HG03064 (cell line): ENCODE data around the gene FAT1.
"Not testable (repeated sequence)": the region's sequence is repeated elsewhere in the genome, so short reads cannot be mapped to it uniquely, and the experiment has no call there.

Experiments
- ATAC-seq: cut with Tn5 transposase; IDR thresholded peaks from one replicate; pipeline ENCODE4 v1.9.1; 2021; ENCODE audit warnings: low read depth; ENCODE audit not compliant: unreplicated experiment

FAT1 gene

DNA sequence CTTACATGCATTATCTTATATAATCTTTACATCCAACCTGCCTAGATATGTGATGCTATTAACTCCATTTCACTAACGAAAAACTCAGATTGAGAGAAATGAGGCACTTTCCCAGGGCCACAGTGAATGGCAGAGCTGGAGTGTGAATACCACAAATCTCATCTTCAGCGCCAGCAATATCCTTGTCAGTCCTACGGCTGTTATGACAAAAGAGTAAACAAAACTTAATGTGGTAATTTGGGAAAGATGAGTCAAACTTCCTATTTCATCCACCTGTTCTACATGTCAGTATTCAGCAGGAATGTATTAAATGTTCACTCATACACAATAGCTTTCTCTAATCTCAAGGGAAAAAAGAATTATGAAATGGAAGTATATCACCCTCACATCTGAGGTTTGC, 56.9 kb downstream of the FAT1 start:
- ATAC-seq = no peak

DNA sequence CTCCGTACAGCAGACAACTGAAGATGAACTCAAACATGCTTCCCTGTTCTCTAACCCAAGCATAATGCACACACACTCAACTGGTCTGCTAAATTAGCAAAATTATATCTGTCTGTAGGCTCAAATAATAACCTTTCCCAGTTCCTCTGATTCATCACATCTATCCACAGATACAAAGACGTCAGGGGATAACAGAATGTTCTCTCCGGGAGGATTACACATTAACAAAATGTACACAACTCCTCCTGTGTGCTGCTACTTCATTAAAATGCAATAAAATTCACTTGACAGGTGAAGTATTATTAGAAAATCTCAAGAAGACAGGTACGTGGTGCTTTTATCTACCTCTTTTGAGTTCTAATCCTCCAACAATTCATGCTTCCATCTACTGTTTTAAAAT, 57.4 kb downstream of the FAT1 start:
- ATAC-seq = no peak

DNA sequence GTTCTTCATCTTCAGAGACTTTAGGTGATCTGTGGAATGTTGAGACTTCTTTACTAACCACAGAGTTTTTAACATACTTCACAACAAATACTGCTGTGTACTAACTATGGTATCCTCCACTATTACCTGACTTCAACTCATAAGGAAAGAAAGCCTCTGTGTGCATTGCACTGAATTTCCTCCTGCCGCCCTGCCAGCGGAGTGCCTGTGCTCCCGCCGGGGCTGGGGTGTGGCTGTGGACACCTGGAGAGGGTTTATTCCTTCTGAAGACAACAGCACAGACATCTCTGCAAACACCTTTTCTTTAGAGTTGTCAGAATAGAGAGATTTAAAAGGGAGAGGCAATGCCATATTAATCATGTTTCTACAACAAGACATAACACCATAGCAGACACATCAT, 63.3 kb downstream of the FAT1 start:
- no peak for ATAC-seq

DNA sequence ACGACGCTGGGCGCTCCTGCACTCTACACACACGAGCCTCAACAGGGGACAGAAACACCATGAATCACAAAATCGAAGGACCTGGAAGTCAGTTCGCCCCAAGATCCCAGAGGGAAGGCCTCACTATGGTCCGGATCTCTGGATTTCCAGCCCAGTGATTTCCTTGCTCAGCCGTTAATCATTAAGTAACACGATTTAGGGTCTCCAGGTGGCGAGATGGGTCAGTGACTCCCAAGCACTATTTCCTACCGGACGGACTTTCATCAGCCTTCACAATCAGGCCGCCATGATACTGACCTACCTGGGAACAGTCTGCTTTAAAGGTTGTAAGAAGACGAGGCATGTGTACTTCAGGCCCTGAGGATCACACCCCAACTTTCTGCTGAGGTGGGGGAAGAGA, 63.7 kb downstream of the FAT1 start:
- no peak for ATAC-seq

DNA sequence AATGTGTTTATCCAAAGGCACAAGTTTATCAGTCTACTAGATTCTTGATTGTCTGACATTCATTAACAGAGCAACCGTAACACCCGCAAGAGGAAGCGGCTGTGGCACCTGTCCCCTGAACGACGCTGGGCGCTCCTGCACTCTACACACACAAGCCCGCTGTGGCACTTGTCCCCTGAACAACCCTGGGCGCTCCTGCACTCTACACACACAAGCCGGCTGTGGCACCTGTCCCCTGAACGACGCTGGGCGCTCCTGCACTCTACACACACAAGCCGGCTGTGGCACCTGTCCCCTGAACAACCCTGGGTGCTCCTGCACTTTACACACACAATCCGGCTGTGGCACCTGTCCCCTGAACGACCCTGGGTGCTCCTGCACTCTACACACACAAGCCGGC, 64.2 kb downstream of the FAT1 start:
- ATAC-seq = not testable (repeated sequence)

DNA sequence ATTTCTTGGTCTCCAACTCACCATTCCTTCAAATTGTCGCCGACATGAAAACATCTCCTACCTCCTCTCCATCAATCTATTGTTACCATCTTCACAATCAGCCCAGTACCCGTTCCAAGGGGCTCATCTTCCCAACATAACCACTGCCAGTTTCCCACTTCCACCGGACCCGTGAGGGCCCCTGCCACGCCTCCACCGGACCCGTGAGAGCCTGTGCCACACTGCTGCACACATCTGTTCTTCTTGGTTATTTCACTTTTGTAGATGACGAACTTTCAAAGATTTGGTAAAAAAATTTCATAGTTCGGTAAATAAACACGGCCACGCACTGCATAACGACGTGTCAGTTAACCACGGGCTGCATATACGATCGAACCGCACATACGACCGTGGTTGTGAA, 65.0 kb downstream of the FAT1 start:
- no peak for ATAC-seq

DNA sequence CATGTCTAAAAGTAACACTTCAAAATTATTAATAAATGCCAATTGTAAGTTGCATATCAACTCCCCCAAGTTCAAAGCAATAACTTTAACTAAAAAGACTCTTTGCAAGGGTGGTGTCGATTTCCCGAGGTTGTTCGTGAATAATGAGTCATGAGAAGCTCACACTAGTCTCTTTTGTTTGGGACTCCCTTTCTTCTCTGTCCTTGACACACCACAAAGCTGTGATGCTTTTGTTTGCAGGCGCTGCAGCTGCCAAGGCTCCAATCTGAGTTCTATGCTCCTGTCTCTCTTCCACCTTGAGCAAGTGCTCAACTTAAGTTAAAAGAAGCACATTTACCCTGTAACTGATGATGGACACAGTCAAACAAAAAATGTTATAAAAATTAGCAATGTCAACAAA, 65.9 kb downstream of the FAT1 start:
- no peak for ATAC-seq

DNA sequence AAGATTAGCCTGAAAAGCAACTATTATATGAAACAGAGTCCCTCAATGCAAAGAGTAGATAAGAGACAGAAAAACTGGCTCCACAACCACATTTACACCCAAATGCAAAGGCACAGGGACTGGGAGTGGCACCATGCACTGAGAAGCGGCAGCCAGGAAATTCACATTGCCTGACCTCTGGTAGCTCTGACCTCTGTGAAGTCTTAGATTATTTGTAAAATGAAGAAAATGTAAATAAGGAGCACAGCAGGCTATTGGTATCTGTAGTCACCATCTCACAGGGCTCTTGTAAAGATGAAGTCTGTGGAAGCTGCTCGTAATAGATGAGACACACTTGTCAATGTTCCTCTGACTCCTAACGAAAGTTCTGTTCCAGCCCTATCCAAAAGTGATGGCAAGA, 69.7 kb downstream of the FAT1 start:
- ATAC-seq = no peak

DNA sequence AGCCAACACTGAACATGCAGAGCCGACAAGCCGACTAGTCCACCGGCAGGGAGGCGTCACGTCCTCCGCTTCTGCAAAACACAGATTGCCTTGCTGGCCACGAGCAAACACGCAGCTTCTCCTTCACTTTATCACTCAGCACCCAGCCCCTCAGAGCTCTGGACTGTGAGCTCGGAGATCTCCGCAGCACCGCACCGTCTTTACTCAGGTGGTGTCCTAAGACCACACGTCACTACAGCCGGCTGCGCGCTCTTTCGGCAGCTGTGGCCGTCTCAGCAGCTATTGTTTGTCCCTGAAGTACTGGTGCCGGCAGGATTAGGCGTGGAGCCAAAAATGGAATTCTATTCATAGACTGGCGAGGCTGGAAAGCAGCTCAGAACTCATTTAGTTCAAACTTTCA, 72.0 kb downstream of the FAT1 start:
- ATAC-seq = no peak

DNA sequence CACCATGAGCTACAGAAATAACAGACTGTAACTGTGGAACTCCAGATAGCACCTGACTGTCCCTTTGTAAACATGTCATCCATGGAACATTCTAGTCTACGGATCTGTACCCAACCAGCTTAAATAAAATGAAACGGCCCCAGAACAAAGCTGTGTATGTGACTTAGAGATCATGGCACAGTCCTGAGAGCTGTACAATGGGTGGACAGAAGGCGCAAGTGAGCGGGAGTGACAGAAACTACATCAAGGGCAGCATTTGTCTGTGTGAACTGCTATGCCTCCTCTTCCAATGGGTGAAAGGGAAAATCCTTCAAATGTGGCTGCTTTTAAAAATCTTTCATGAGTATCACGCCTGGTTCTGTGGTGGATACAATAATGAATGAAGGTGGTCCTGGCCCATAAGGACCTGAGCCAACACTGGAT, 72.5 kb downstream of the FAT1 start:
- ATAC-seq = no peak

DNA sequence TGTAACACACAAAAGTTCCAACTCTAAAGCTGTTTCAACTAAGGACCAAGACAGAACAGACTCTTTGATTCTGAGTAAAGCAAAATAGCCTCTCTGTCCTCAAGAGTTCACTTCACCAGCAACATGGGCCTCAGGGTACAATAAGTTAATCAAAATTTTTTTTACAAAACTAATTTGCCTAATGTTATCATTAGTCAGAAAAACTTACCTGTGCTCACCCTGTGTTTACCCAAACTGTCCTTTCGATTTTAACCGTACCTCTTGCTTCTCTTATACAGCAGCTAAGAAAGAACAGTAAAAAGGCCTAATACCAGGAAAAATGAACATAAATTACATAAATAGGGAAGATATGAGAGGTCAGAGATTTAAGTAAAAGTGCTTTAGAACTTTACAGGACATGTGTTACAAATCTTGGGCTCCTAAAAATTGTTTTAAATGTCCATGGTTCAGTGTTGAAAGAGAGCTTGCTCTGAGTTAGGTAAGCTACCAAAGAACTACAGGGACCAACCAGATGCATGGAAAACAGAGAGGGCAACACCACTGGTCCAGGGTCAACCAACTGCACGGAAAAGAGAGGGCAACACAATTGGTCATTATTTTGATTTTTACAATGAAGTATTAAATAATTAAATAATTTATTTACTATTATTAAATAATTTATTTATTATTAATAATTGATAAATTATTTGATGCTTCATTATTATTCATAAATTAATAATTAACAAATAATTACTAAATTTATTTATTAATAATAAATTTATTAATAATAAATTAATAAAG, 73.1 kb downstream of the FAT1 start:
- ATAC-seq = no peak

DNA sequence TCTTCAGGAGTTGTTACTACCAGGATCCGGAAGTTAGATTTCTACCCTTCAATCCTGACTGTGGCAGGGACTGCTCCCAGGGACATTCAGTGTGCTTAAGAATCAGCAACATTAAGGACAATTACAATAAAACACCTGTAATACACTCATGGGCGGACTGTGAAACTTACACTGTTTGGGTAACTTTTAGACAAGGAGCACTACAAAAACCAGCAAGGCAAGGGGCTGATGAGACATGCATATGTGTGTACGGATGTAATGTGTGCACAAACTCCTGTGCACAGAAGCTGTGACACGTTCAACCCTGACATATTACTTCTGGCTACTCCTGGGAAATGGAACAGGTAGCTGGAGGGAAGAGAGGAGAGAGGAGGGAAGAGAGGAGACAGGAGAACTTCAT, 75.8 kb downstream of the FAT1 start:
- no peak for ATAC-seq

DNA sequence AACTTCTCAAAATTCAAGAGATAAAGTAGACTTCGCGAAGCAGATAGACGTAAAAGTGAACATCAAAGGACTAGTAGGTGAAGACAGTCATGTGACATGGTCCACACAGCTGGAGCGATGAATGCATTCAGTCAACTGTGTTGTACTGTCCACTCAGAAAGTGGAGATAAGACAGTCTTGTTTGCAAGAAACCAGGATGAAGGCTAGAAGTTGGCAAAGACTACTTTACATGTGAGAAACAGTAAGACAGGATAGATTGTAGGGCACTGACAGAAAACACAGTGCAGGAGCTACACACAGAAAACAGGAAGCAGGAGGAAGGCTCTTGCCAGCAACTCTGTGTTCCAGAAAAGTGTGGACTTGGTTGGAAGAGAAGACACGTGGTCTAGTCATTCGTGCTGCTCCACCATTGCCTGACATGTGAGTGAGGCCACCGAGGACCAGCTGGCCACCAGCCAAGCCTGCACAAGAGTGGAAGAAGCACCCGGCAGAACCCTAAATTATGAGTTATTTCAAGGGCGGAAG, 78.9 kb downstream of the FAT1 start:
- ATAC-seq = no peak

DNA sequence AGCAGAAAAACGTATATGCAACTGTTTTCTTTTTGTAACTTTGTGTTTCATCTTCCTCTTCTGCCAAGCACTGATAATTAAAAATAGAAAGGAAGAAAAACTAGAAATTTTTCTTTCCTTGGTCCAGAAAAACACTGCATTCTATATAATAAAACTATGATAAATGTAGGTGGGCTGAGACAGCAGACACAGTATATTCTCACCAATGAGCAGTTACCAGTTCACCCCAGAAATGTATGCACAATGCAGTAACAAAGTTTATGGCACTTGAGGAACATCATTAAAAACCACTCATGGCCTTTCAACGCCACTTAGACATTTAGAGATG, 79.4 kb downstream of the FAT1 start:
- no peak for ATAC-seq

DNA sequence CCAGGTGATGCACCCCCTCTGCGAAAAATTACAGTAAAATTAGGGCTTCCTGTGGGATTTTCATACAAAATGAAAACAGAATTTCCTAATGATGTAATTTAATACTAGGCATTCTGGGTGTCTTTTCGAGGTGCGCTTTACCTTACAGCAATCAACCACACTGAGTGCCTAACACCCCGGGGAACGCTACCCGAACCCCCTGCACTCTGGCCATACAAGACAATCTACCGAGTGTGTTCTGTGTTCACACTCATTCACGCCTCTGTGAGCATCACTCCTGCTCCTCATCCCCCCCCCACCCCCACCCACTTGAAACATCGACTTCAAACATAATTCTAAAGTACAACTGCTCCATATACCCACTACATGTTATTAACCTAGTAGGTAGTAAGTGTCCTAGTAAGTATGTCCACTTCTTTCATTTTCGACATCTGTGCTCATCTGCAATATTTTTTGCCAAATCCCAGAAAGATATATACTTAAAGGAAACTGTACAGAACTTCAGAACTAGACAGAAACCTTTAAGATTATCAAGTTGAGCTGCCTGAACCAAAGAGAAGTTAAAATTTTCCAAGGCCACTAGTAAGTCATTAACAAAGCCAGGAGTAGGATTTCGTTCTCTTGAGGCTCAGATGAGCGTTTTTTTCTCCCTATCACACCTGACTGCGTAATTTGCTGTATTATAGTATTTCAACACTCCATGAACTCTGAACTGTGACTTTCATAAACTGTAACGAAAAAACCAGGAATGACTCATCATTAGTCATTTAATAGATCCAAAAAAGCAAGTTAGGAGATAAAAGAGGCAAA, 80.0 kb downstream of the FAT1 start:
- no peak for ATAC-seq

DNA sequence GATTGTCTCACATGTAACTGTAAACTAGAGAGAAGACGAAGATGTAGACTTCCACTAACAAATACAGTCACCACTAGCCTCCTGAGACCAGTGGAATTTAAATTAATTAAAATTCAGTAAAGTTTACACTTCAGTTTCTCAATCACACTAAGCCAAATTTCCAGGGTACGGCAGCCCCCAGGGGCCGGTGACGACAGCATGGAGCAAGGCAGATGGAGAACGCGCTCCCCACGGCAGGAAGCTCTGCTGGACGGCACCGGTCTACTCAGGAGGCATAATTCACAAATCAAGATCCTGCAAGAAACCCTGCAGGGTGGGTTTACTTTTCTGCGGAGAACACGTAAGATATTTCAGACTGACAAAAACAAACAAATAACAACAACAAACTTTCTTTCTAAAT, 80.7 kb downstream of the FAT1 start:
- no peak for ATAC-seq

DNA sequence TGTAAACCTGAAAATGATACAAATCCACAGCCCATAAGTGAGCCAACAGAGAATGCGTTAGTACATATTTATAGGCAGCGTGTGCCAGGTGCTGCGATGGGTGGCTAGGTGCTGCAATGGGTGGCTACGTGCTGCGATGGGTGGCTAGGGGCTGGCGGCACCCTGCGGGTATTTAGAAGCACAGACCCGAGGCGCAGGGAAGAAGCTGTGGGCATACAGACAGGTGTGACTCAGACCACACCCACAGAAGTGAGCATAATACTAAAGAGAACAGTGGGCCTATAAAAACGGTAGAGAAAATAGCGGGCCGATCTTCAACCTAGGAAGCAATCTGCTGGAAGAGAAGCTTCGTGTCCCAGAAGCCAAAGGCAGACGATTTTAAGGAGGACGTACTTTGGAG, 81.1 kb downstream of the FAT1 start:
- no peak for ATAC-seq

DNA sequence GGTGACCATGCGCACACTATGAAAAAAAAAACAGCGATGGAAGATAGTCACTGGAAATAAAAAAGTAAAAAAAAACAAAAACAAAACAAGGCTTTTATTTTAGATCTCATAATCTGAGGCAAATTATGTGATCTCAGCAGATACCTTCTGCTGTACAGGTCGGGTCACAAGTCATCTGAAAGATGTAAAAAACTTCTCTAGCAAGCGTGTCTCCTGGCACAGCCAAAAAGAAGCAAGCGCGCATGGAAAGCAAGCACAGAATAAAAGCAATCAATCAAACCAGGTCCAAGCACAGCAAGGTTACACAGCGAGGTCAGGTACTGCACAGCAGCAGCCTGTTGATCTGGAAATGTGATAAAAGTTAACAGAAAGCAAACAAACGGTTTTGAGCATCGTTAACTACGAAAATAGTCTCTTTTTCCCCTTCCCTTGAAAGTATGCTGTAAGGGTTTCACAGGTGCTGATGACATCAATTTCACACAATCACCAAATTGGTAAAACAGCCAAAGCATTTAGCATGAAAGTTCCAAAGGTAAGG, 89.0 kb downstream of the FAT1 start:
- ATAC-seq = no peak

DNA sequence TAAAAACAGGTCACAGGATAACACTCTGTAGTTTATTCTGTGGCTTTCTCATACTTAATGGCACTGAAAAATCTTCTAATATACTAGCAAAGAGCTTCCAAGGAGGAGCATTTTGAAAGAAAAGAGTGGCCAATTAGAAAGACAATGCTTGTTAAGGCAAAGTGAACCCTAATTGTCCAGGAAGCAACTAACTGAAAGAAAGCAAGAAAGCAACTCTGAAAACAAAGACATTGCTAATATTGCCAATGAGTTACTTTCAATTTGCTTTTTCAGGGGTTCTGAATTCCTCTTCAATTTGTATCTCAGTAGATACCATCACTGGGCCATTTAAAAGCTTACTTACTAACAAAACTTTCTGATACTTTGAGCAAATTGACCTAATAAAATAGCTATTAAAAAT, 89.8 kb downstream of the FAT1 start:
- ATAC-seq = no peak

DNA sequence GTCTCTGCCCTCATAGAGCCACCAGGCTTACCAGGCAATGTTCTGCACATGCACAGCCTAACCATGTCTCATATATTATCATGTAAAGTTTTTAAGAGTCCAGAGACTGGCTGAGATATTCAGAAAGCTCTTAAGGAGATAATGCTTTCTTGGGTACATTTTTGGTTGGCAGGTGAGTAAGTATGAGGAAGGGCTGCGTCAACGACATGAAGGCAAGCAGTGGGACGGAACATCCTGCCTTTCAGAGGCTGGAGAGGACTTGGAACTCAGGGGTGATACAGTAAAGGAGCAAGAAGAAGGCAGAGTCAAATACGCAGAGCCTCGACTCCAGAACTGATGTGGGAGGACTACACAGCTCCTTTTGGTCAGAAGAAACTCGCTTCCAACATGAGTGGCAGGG, 93.5 kb downstream of the FAT1 start:
- no peak for ATAC-seq

DNA sequence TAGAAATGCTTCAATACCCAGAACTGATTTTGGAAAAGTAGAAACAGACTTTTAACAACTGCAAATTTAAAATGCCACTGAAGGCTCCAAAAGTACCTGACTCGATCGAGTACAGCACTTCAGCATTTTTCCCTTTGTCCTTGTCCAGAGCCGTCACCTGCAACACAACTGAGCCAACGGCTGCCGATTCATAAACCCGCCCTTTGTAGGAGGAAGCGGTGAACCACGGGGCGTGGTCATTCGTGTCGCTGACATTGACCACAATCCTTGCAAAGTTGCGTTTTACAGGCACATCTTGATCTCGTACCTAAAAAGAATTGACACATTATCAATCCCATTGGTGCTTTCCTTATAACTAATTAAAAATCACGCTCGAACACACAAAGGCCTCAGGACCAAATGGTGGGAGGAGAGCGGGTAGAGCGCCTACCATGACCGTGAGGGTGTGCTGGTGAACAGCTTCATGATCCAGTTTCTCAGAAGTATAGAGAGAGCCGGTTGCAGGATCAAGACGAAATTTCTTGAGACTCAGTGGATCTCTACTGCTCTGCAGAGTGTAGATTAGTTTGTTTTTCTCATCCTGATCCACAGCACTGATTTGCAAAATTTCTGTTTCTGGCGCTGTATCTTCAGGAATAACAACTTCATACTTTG, 95.5 kb downstream of the FAT1 start:
- ATAC-seq = no peak
